ENCODE measurements around the gene ARID3B. TPM values are rescaled to one million over a fixed set of nuclear protein-coding genes. Genes with fewer than 3 reads are reported as not detected.

The ARID3B gene
- total RNA-seq, 1 donor from 2014 or later, result 2.5 TPM

DNA sequence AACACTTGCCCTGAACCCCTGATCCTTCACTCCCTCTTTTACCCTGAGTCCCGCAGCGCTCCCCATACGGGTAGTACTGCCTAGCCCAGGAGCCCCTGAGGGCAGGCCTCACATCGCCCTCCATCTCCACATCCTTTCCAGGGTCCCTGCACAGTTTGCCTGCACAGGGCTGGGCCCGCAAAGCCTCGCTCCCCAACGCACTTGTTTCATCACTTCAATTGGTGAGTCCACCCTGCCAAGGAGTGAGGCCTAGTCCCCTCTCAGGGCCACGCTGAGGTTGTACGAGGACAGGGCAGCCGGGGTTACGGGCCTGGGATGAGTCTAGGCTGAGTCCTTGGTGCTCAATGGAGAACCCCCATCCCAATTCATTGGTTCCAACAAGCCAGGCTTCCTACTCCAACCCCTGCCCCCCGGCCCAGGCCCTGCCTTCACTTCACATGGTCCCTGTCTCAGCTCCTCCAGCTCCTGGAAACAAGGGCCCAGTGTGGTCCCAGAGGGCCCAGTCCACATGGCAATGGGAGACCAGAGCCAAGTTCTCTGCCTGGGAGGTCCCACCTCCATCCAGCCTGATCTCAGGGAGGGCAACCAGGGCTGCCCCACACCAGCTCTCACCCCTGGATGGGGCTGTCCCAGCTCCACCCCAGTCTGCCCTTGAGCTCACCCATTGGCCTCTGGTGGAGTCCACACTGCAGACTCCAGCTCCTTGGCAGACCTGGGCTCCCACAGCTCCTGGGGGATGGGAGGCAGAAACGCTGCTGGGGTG lies 62.2 kb downstream of the ARID3B start:
- Mint-ChIP-seq H3K27me3 (ENCODE audit: low read depth) (peaks cover 5% of the 10 kb centered on the region), H3K4me1 (ENCODE audit: low read depth) (no peaks in the 10 kb centered on the region), H3K27ac (ENCODE audit: unreplicated experiment) (no peak overlapping the region), H3K36me3 (ENCODE audit: low read depth) (no peaks in the 10 kb centered on the region), H3K9me3 (ENCODE audit: low read depth) (no peaks in the 10 kb centered on the region), H3K4me3 (ENCODE audit: unreplicated experiment) (no peak overlapping the region)
- TF ChIP-seq, protein P1, sequence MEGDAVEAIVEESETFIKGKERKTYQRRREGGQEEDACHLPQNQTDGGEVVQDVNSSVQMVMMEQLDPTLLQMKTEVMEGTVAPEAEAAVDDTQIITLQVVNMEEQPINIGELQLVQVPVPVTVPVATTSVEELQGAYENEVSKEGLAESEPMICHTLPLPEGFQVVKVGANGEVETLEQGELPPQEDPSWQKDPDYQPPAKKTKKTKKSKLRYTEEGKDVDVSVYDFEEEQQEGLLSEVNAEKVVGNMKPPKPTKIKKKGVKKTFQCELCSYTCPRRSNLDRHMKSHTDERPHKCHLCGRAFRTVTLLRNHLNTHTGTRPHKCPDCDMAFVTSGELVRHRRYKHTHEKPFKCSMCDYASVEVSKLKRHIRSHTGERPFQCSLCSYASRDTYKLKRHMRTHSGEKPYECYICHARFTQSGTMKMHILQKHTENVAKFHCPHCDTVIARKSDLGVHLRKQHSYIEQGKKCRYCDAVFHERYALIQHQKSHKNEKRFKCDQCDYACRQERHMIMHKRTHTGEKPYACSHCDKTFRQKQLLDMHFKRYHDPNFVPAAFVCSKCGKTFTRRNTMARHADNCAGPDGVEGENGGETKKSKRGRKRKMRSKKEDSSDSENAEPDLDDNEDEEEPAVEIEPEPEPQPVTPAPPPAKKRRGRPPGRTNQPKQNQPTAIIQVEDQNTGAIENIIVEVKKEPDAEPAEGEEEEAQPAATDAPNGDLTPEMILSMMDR (IDR thresholded peaks at IDR 0.05), result no peak
- no peak for DNase-seq (ENCODE audit: low spot score)

DNA sequence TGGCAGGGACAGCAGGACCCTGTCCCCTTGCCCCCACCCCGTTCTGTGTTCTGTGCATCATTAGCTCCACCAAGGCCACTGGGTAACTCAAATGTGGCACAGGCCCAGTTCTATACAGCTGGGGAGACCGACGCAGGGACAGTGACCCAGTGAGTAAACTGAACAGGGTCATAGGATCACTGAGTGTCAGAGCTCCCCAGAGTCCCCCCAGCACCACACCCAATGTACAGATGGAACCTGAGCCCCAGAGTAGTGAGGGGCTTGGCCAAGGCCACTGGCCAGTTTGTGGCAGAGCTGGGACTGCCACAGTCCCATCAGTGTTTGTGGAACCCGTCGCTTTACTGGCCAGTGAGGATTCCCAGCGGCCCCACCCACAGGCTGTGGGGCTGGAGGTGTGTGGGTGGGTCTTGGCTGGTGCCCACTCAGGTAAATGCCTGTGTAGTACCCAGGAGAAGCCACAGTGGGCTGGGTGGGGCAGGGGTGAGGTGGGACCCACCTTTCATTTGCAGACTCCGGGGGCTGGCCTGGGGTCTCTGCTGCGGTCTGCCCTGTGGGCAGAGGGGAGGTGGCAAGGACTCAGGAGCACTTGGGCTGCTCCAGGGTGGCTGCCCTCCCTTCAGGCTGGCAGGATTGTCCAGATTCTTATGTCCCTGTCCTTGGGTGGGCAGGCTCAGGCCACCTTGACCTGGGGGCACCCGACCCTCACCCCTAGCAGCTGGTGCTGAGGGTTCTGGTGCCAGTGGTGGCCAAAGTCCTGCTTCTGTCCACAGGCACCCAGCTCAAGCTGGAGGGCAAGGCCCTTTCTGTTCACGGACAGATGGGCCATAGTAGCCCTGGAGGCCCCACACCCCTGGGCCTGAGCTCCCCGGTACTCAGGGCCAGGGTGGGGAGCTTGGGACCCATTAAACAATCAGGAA lies 63.0 kb downstream of the ARID3B start:
- Mint-ChIP-seq H3K27me3 (ENCODE audit: low read depth) (peaks cover 10% of the 10 kb centered on the region), H3K27ac (ENCODE audit: unreplicated experiment) (no peak overlapping the region), H3K36me3 (ENCODE audit: low read depth) (no peaks in the 10 kb centered on the region), H3K4me3 (ENCODE audit: unreplicated experiment) (no peak overlapping the region), H3K9me3 (ENCODE audit: low read depth) (no peaks in the 10 kb centered on the region), H3K4me1 (ENCODE audit: low read depth) (no peaks in the 10 kb centered on the region)
- TF ChIP-seq, protein P1 (IDR thresholded peaks at IDR 0.05), result no peak
- no peak for DNase-seq (ENCODE audit: low spot score)

DNA sequence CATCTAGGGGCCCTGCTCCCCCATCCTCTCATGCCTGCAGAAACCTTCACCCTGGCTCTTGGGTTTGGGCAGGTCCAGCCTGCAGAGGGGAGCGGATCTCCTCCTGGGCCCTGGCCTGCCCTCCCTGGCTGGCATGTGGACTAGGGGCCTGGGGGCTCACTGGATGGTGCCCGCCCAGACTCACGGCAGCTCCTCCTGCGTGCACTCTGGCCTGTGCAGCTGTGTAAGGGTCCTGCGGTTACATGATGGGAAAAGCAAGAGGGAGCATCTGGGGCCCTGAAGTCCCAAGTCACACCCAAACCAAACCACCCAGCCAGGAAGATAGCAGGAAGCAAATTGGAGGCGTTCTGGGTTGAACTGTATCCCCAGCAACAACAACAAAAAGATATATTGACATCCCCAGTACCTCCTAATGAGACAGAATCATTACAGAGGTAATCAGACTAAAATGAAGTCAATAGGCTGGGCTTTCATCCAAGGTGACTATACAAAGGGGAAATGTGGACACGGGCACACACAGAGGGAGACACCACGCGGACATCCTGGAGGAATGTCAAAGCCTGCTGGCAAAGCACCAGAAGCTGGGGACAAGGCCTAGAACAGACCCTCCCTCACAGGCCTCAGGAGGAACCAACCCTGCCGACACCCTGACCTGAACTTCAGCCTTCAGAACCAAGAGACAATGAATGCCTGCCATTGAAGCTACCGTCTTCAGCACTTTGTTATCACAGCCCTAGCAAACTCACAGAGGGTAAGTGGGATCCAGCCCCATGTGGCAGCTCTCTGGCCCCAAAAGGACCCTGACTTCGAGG lies 64.2 kb downstream of the ARID3B start:
- no peak for DNase-seq (ENCODE audit: low spot score)
- Mint-ChIP-seq H3K4me1 (ENCODE audit: low read depth) (no peaks in the 10 kb centered on the region), H3K27me3 (ENCODE audit: low read depth) (peaks cover 14% of the 10 kb centered on the region)

DNA sequence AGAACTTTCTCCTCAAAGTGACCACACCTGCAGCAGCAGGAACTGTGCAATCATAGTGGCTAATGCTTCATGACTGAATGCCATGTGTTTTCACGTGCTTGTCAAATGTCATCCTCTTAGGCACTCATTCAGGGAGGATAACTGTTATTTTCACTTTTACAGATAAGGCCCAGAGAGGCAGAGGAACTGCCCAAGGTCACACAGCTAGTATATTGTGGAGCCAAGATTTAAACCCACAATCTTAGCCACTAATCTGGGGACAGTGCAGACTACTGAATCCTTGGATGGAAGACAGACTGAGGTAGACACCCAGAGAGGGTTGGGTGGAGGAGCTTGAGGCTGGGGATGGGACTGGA lies 64.8 kb downstream of the ARID3B start:
- H3K27me3 Mint-ChIP-seq (ENCODE audit: low read depth), result peaks cover 14% of the 10 kb centered on the region
- DNase-seq (ENCODE audit: low spot score), result no peak
- no peaks in the 10 kb centered on the region for H3K4me1 Mint-ChIP-seq (ENCODE audit: low read depth)
- H3K9me3 Mint-ChIP-seq (ENCODE audit: low read depth), result no peaks in the 10 kb centered on the region
- H3K36me3 Mint-ChIP-seq (ENCODE audit: low read depth), result no peaks in the 10 kb centered on the region
- TF ChIP-seq, protein P1 (IDR thresholded peaks at IDR 0.05), result no peak
- H3K27ac Mint-ChIP-seq (ENCODE audit: unreplicated experiment), result no peak overlapping the region
- no peak overlapping the region for H3K4me3 Mint-ChIP-seq (ENCODE audit: unreplicated experiment)

More for the DNA sequence above, 64.2 kb downstream of the ARID3B start:
- Mint-ChIP-seq H3K9me3 (ENCODE audit: low read depth) (no peaks in the 10 kb centered on the region), H3K4me3 (ENCODE audit: unreplicated experiment) (no peak overlapping the region), H3K27ac (ENCODE audit: unreplicated experiment) (no peak overlapping the region), H3K36me3 (ENCODE audit: low read depth) (no peaks in the 10 kb centered on the region)
- TF ChIP-seq, protein P1 (IDR thresholded peaks at IDR 0.05), result no peak

DNA sequence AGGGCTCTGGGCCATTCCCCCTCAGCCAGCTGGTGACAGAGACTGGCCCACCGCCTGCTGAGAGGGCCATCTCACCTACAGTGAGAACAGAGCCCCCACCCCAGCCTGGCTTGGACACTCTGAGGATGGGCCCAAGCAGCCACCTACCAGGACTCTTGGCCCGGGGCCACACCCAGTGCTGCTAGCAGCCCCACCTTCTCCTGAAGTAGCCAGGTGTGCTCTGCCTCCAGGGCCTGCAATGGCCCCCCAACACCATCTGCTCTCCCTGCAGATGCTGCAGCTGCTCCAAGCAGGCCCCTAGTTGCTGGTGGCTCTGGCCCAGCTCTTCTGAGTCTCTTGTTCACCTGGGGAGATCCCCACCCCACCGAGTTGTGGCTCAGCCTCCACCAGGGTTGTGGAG lies 67.8 kb downstream of the ARID3B start:
- Mint-ChIP-seq H3K4me3 (ENCODE audit: unreplicated experiment) (no peak overlapping the region), H3K27ac (ENCODE audit: unreplicated experiment) (no peak overlapping the region), H3K36me3 (ENCODE audit: low read depth) (no peaks in the 10 kb centered on the region), H3K9me3 (ENCODE audit: low read depth) (no peaks in the 10 kb centered on the region), H3K4me1 (ENCODE audit: low read depth) (no peaks in the 10 kb centered on the region), H3K27me3 (ENCODE audit: low read depth) (peaks cover 14% of the 10 kb centered on the region)
- DNase-seq (ENCODE audit: low spot score), result no peak
- TF ChIP-seq, protein P1 (IDR thresholded peaks at IDR 0.05), result no peak

Measured in chondrocyte (in vitro differentiated cells).